H1 (cell line): Measurements from ENCODE around the gene RAVER2. TPM values are rescaled to one million over a fixed set of nuclear protein-coding genes. Genes with fewer than 3 reads are reported as not detected.

Experiments used
- CTCF ChIA-PET: fragments of 300-600 bp; sonication (Branson Sonifier 250); formaldehyde crosslinking; loops from one replicate; lab custom pipeline; 2021; ENCODE audit not compliant: partially characterized antibody; lab: Charles Lee
- POLR2A ChIA-PET: fragments of 300-600 bp; sonication (Branson Sonifier 250); formaldehyde crosslinking; loops from one replicate; lab custom pipeline; 2021; ENCODE audit warnings: inconsistent platforms; ENCODE audit not compliant: partially characterized antibody; lab: Charles Lee
- DNase-seq, 2 experiments: peaks; one replicate each; pipeline versions ENCODE4 v3.0.0 to v3.0.0-alpha.2; 2010 to 2022; ENCODE audit warnings: low spot score in 2 of 2, low read depth in 1 of 2, mixed read lengths in 1 of 2
- FAIRE-seq: peaks from 2 replicates; lab custom pipeline; 2011; peaks lifted over from hg19 to GRCh38; lab: Jason Lieb, UNC
- H2AFZ ChIP-seq: 2 replicates; pipeline ENCODE4 v1.8.1; 2012; ENCODE audit warnings: low read length, inconsistent platforms
- H2AK5ac ChIP-seq: 2 replicates; pipeline ENCODE4 v1.6.1; 2013; ENCODE audit warnings: low read depth, low read length
- H2BK120ac ChIP-seq: replicated peaks from 2 replicates; pipeline ENCODE3; 2013; ENCODE audit warnings: low read depth, low read length, inconsistent platforms
- H2BK12ac ChIP-seq: 2 replicates; pipeline ENCODE4 v1.6.1; 2013; ENCODE audit warnings: low read depth, low read length
- H2BK15ac ChIP-seq: 2 replicates; pipeline ENCODE4 v1.6.1; 2013; ENCODE audit warnings: low read length
- H2BK20ac ChIP-seq: 2 replicates; pipeline ENCODE4 v1.6.1; 2013; ENCODE audit warnings: low read length
- H2BK5ac ChIP-seq: 2 replicates; pipeline ENCODE4 v1.6.1; 2013; ENCODE audit warnings: low read depth, low read length
- H3K14ac ChIP-seq: 2 replicates; pipeline ENCODE4 v1.6.1; 2013; ENCODE audit warnings: inconsistent platforms; ENCODE audit not compliant: insufficient read length
- H3K18ac ChIP-seq: 2 replicates; pipeline ENCODE4 v1.6.1; 2013; ENCODE audit warnings: low read length; ENCODE audit errors: extremely low read depth
- H3K23ac ChIP-seq: 2 replicates; pipeline ENCODE4 v1.6.1; 2013; ENCODE audit warnings: inconsistent platforms; ENCODE audit not compliant: insufficient read length
- H3K23me2 ChIP-seq: 2 replicates; pipeline ENCODE4 v1.6.1; 2013; ENCODE audit warnings: low read depth, low read length
- H3K27ac ChIP-seq: 2 replicates; pipeline ENCODE4 v1.6.1; 2011; ENCODE audit warnings: low read depth, low read length, inconsistent platforms
- H3K27me3 ChIP-seq, 4 experiments: replicated peaks in 1 of 4; 1 replicate in 1 of 4; 2 replicates in 3 of 4; pipeline versions ENCODE4 v1.6.1 to v1.8.1; 2011 to 2013; ENCODE audit warnings: low read length in 3 of 4, mild to moderate bottlenecking in 3 of 4, inconsistent platforms in 2 of 4, mixed read lengths in 2 of 4, moderate library complexity in 1 of 4; ENCODE audit not compliant: control insufficient read depth in 3 of 4, insufficient read depth in 3 of 4; ENCODE audit errors: extremely low read depth in 1 of 4
- H3K36me3 ChIP-seq, 4 experiments: 2 replicates each; pipeline versions ENCODE4 v1.6.1 to v1.8.1; 2011 to 2013; ENCODE audit warnings: mild to moderate bottlenecking in 4 of 4, low read length in 3 of 4, moderate library complexity in 2 of 4, control low read depth in 1 of 4, inconsistent platforms in 1 of 4; ENCODE audit not compliant: insufficient read depth in 4 of 4, control insufficient read depth in 2 of 4
- H3K4ac ChIP-seq: replicated peaks from 2 replicates; pipeline ENCODE3; 2013; ENCODE audit warnings: low read length, low read depth, mixed read lengths, inconsistent platforms; ENCODE audit not compliant: insufficient read length
- H3K4me1 ChIP-seq, 4 experiments: replicated peaks in 1 of 4; 1 replicate in 1 of 4; 2 replicates in 3 of 4; pipeline versions ENCODE4 v1.6.1 to v1.8.1; 2011 to 2013; ENCODE audit warnings: low read length in 3 of 4, inconsistent platforms in 2 of 4, mixed read lengths in 1 of 4; ENCODE audit not compliant: insufficient read depth in 4 of 4, control insufficient read depth in 3 of 4
- H3K4me2 ChIP-seq, 2 experiments: 2 replicates each; pipeline versions ENCODE4 v1.6.1 to v1.8.1; 2011 to 2013; ENCODE audit warnings: low read depth in 2 of 2, low read length in 2 of 2, control low read depth in 1 of 2, inconsistent platforms in 1 of 2, mild to moderate bottlenecking in 1 of 2; ENCODE audit not compliant: insufficient read depth in 1 of 2
- H3K4me3 ChIP-seq, 4 experiments: fragments of 200-600, 300-600 bp in 1 of 4; sonication (generic), shearing (Covaris generic), sonication (Bioruptor Twin) in 1 of 4; 2 replicates each; pipeline versions ENCODE4 v1.5.1 to v1.8.1; 2011 to 2016; ENCODE audit warnings: low read length in 4 of 4, low read depth in 3 of 4, control low read depth in 2 of 4, inconsistent platforms in 2 of 4, mild to moderate bottlenecking in 2 of 4, mixed read lengths in 1 of 4, moderate library complexity in 1 of 4; ENCODE audit not compliant: insufficient read depth in 2 of 4; ENCODE audit errors: extremely low read depth in 1 of 4
- H3K56ac ChIP-seq: replicated peaks from 2 replicates; pipeline ENCODE3; 2013; ENCODE audit warnings: low read depth, mild to moderate bottlenecking, mixed read lengths, low read length, inconsistent platforms; ENCODE audit not compliant: insufficient read length
- H3K79me1 ChIP-seq: 2 replicates; pipeline ENCODE4 v1.6.1; 2013; ENCODE audit warnings: low read depth, low read length, control low read depth
- H3K79me2 ChIP-seq, 2 experiments: 2 replicates each; pipeline versions ENCODE4 v1.6.1 to v1.8.1; 2012 to 2013; ENCODE audit warnings: low read length in 2 of 2, mild to moderate bottlenecking in 2 of 2, inconsistent platforms in 1 of 2; ENCODE audit not compliant: insufficient read depth in 2 of 2, control insufficient read depth in 1 of 2
- H3K9ac ChIP-seq, 4 experiments: replicated peaks in 1 of 4; 1 replicate in 1 of 4; 2 replicates in 3 of 4; pipeline versions ENCODE4 v1.6.1 to v1.8.1; 2011 to 2013; ENCODE audit warnings: low read depth in 3 of 4, low read length in 3 of 4, control low read depth in 2 of 4, mild to moderate bottlenecking in 2 of 4, moderate library complexity in 2 of 4, inconsistent platforms in 1 of 4; ENCODE audit errors: extremely low read depth in 1 of 4
- H3K9me3 ChIP-seq, 2 experiments: 2 replicates each; pipeline versions ENCODE4 v1.6.1 to v1.8.1; 2012 to 2013; ENCODE audit warnings: mild to moderate bottlenecking in 2 of 2, moderate library complexity in 2 of 2, control low read depth in 1 of 2, inconsistent platforms in 1 of 2, low read depth in 1 of 2, low read length in 1 of 2, mixed read lengths in 1 of 2; ENCODE audit not compliant: insufficient read depth in 2 of 2
- H4K20me1 ChIP-seq, 2 experiments: replicated peaks in 1 of 2; 2 replicates each; pipeline versions ENCODE3 to v1.8.1; 2011 to 2013; ENCODE audit warnings: inconsistent platforms in 2 of 2, low read length in 2 of 2, mild to moderate bottlenecking in 1 of 2; ENCODE audit not compliant: insufficient read depth in 2 of 2, control insufficient read depth in 1 of 2
- H4K5ac ChIP-seq: 2 replicates; pipeline ENCODE4 v1.6.1; 2013; ENCODE audit warnings: low read length, low read depth, mixed read lengths, inconsistent platforms; ENCODE audit not compliant: insufficient read length
- H4K8ac ChIP-seq: 2 replicates; pipeline ENCODE4 v1.8.0; 2013; ENCODE audit warnings: mild to moderate bottlenecking, moderate library complexity, low read length, inconsistent platforms; ENCODE audit not compliant: insufficient read depth; ENCODE audit errors: extremely low read depth
- H4K91ac ChIP-seq: replicated peaks from 2 replicates; pipeline ENCODE3; 2013; ENCODE audit warnings: low read length, mixed read lengths, inconsistent platforms; ENCODE audit not compliant: insufficient read length
- EP300 ChIP-seq, 2 experiments: IDR thresholded peaks; 1 replicate in 1 of 2; 2 replicates in 1 of 2; pipeline ENCODE4 v1.6.1; 2011 to 2012; ENCODE audit warnings: low read depth in 2 of 2, low read length in 2 of 2, mild to moderate bottlenecking in 2 of 2, borderline replicate concordance in 1 of 2, inconsistent platforms in 1 of 2, moderate library complexity in 1 of 2
- GTF2F1 ChIP-seq: IDR thresholded peaks from 2 replicates; pipeline ENCODE4 v1.6.1; 2012; ENCODE audit warnings: low read depth, low read length, improper control_type of control experiment, borderline replicate concordance
- MAX ChIP-seq: IDR thresholded peaks from 2 replicates; pipeline ENCODE4 v1.6.1; 2012; ENCODE audit warnings: inconsistent platforms
- SIX5 ChIP-seq: IDR thresholded peaks from 2 replicates; pipeline ENCODE4 v1.6.1; 2011; ENCODE audit warnings: mild to moderate bottlenecking, low read depth, low read length
- WGBS, 2 experiments: shearing (Covaris generic) in 1 of 2; methylation state at CpG; one replicate each; pipeline versions ENCODE4 v1.1.6 to v1.1.7; 2013 to 2015; ENCODE audit warnings: low lambda C conversion rate in 2 of 2, mixed read lengths in 2 of 2, inconsistent platforms in 1 of 2, low coverage in 1 of 2, missing lambda C conversion rate in 1 of 2; ENCODE audit not compliant: insufficient replicate concordance in 2 of 2, insufficient coverage in 1 of 2, insufficient read length in 1 of 2; ENCODE audit errors: extremely low coverage in 1 of 2, missing lambda C conversion rate in 1 of 2; 5-methylcytosine and 5-hydroxymethylcytosine counted together
- polyA plus RNA-seq, 7 experiments: library from polyadenylated mRNA; depleted of rRNA in 3 of 7; stranded (reverse) in 5 of 7; unstranded in 2 of 7; fragments of >200 nt in 5 of 7; fragments of 200-250 nt in 2 of 7; gene quantifications; 1 replicate in 5 of 7; 2 replicates in 1 of 7; 4 replicates in 1 of 7; pipeline versions ENCODE4 v1.2.1 to v1.2.3, GENCODE V29; 2011 to 2013; ENCODE audit warnings: missing spikeins in 2 of 7, mixed read lengths in 2 of 7
- total RNA-seq: library from RNA; stranded (reverse); fragmentation: NEBNext Ultra II Directional; extraction: Animal tissue kit (Norgen Biotek cat#: 25700); gene quantifications from 2 replicates; pipeline ENCODE4 v1.2.1, GENCODE V29; 2021

The RAVER2 gene
- total and polyA plus RNA-seq, 2 of the 8 experiments (the other 6 are each of a cell fraction or from before 2014, with no cell fraction given) = 10.5 to 19.5 TPM

GRCh38 chr1:64775113-64775512 lies 30.2 kb downstream of the RAVER2 start:
- Histone ChIP-seq H3K56ac (no peak overlapping the region), H3K4me3 (no peak overlapping the region), H2BK12ac (no peak overlapping the region), H3K23me2 (no peaks in the 10 kb centered on the region), H2AFZ (no peak overlapping the region), H4K5ac (no peak overlapping the region), H3K4me2 (no peak overlapping the region), H3K4me1 (no peaks in the 10 kb centered on the region), H3K79me2 (no peaks in the 10 kb centered on the region), H3K18ac (no peak overlapping the region), H4K91ac (no peak overlapping the region), H2BK20ac (no peak overlapping the region), H3K4ac (no peak overlapping the region), H3K27ac (no peak overlapping the region), H2BK120ac (no peak overlapping the region), H2BK15ac (no peak overlapping the region), H3K27me3 (no peaks in the 10 kb centered on the region), H3K23ac (no peak overlapping the region), H3K79me1 (no peaks in the 10 kb centered on the region), H3K9me3 (no peaks in the 10 kb centered on the region), H3K14ac (no peak overlapping the region), H3K36me3 (peaks cover 0 to 7% (median 4%) of the 10 kb centered on the region in 4 experiments; a peak in 3 of 8 replicates), H3K9ac (no peak overlapping the region), H4K8ac (no peak overlapping the region), H2BK5ac (no peak overlapping the region), H2AK5ac (no peak overlapping the region), H4K20me1 (no peaks in the 10 kb centered on the region)
- FAIRE-seq (no peak), DNase-seq (no peak)
- CTCF ChIA-PET = interaction anchor here (1.0 kb wide), 1 partner anchor 33 kb away, joined by 3 read pairs; no protein-coding TSS in a partner anchor
- POLR2A ChIA-PET = no interaction called here
- no peak for TF ChIP-seq GTF2F1
- TF ChIP-seq EP300 (IDR thresholded peaks at IDR 0.05; ENCODE audit: borderline replicate concordance in 1 of 2, low read depth in 2 of 2, low read length in 2 of 2) = no peak
- no peak for TF ChIP-seq SIX5
- no peak for TF ChIP-seq MAX
- WGBS, 2 experiments = 85 to 100% methylated on average over 1 to 3 of the region's 3 CpGs
